Mesendoderm (in vitro differentiated cells): ENCODE data around the gene PKNOX2.

ENCODE experiments used
- DNase-seq: peaks from one replicate; pipeline ENCODE4 v3.0.0; 2013
- H2AK5ac ChIP-seq: 2 replicates; pipeline ENCODE4 v1.6.1; 2013; ENCODE audit warnings: low read length, inconsistent platforms
- H2BK120ac ChIP-seq: 2 replicates; pipeline ENCODE4 v1.6.1; 2013; ENCODE audit warnings: low read depth, mild to moderate bottlenecking, low read length, moderate library complexity, mixed read lengths
- H2BK15ac ChIP-seq: replicated peaks from 2 replicates; pipeline ENCODE4 v1.6.1; 2013; ENCODE audit warnings: low read depth, mild to moderate bottlenecking, moderate library complexity
- H2BK5ac ChIP-seq: 2 replicates; pipeline ENCODE4 v1.6.1; 2013; ENCODE audit warnings: low read length, inconsistent platforms
- H3K18ac ChIP-seq: 2 replicates; pipeline ENCODE4 v1.6.1; 2013; ENCODE audit warnings: mild to moderate bottlenecking, low read length, mixed read lengths
- H3K23ac ChIP-seq: one replicate; pipeline ENCODE4 v1.6.1; 2013; ENCODE audit warnings: low read length
- H3K27ac ChIP-seq: 2 replicates; pipeline ENCODE4 v1.5.1; 2013; ENCODE audit warnings: low read depth, mild to moderate bottlenecking, inconsistent platforms, low read length, moderate library complexity
- H3K27me3 ChIP-seq: 2 replicates; pipeline ENCODE4 v1.6.1; 2013; ENCODE audit warnings: low read length, control low read depth, mild to moderate bottlenecking, inconsistent platforms; ENCODE audit not compliant: insufficient read depth, poor library complexity
- H3K36me3 ChIP-seq: 2 replicates; pipeline ENCODE4 v1.6.1; 2013; ENCODE audit warnings: low read length, inconsistent platforms; ENCODE audit not compliant: control insufficient read depth, insufficient read depth
- H3K4ac ChIP-seq: one replicate; pipeline ENCODE4 v1.6.1; 2013; ENCODE audit warnings: low read depth, mild to moderate bottlenecking, low read length, moderate library complexity
- H3K4me1 ChIP-seq: 2 replicates; pipeline ENCODE4 v1.6.1; 2013; ENCODE audit warnings: low read depth, low read length, inconsistent platforms; ENCODE audit not compliant: control insufficient read depth
- H3K4me2 ChIP-seq: 2 replicates; pipeline ENCODE4 v1.6.1; 2013; ENCODE audit warnings: low read length
- H3K4me3 ChIP-seq: 2 replicates; pipeline ENCODE4 v1.5.1; 2013; ENCODE audit warnings: mild to moderate bottlenecking, low read length
- H3K56ac ChIP-seq: one replicate; pipeline ENCODE4 v1.6.1; 2013; ENCODE audit warnings: low read length
- H3K79me1 ChIP-seq: 2 replicates; pipeline ENCODE4 v1.6.1; 2013; ENCODE audit warnings: low read length, inconsistent platforms
- H3K79me2 ChIP-seq: 2 replicates; pipeline ENCODE4 v1.6.1; 2013; ENCODE audit warnings: mild to moderate bottlenecking, low read length; ENCODE audit not compliant: control insufficient read depth, insufficient read depth
- H3K9ac ChIP-seq: 2 replicates; pipeline ENCODE4 v1.6.1; 2013; ENCODE audit warnings: low read length, inconsistent platforms
- H4K5ac ChIP-seq: one replicate; pipeline ENCODE4 v1.6.1; 2013; ENCODE audit warnings: low read length
- H4K8ac ChIP-seq: one replicate; pipeline ENCODE4 v1.6.1; 2013; ENCODE audit warnings: low read depth, mild to moderate bottlenecking, control low read depth, low read length, moderate library complexity
- WGBS: extraction: QIAGEN DNeasy Blood & Tissue Kit; methylation state at CpG from one replicate; pipeline ENCODE4 v1.1.7; 2013; ENCODE audit warnings: low lambda C conversion rate, missing lambda C conversion rate; ENCODE audit not compliant: insufficient coverage; ENCODE audit errors: extremely low coverage; 5-methylcytosine and 5-hydroxymethylcytosine counted together

The PKNOX2 gene

DNA sequence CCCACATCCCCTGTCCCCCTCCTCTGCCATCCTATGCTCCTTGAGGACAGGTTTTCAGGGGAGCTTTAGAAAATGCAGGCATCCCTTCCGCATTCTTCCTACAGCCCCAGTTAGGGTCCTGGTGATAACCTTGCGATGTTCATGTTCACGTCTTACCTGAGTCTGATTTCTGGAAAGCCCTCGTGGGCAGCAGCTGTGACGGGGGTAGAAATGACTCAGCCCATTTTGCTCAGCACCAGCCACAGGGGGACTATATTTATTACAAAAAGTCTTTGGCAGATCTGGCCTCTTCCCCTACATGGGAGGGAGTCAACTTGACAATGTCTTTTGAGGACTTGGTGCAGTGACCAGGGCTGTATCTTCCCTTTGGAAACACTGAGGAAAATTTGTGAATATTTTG lies 12.3 kb downstream of the PKNOX2 start:
- Histone ChIP-seq H3K27ac (no peak overlapping the region), H3K36me3 (no peaks in the 10 kb centered on the region), H2BK120ac (no peak overlapping the region), H3K4me1 (no peaks in the 10 kb centered on the region), H3K4me2 (no peak overlapping the region), H3K18ac (no peak overlapping the region), H2BK5ac (no peak overlapping the region), H3K9ac (no peak overlapping the region), H3K56ac (no peak overlapping the region), H3K79me2 (no peaks in the 10 kb centered on the region), H3K4me3 (no peak overlapping the region), H4K8ac (no peak overlapping the region), H2AK5ac (no peak overlapping the region), H3K4ac (no peak overlapping the region), H3K79me1 (no peaks in the 10 kb centered on the region), H3K23ac (no peak overlapping the region), H2BK15ac (no peak overlapping the region), H3K27me3 (no peaks in the 10 kb centered on the region), H4K5ac (no peak overlapping the region)
- DNase-seq: no peak
- no CpG with 5 or more reads among the region's 5 CpGs for WGBS

DNA sequence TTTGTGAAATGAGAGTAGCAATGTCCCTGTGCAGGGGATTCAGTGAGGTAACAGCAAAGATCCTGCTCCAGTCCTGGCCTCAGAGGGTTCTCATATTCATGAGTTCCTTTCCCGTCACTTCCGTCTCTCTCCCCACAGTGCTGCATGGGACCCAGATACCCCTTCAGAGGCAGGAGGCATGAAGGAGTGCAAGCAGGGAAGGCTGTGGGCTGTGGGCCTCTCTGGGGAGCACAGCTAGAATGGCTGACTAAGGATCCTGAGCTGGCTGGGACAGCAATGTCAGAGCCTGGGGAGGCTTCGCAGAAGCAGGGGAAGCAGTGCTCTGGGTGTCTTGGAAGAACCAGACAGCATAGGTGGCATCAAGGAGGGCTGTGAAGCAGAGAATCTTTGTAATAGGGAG lies 13.0 kb downstream of the PKNOX2 start:
- Histone ChIP-seq H2BK120ac (no peak overlapping the region), H3K27me3 (no peaks in the 10 kb centered on the region), H3K36me3 (no peaks in the 10 kb centered on the region), H4K5ac (no peak overlapping the region), H3K79me2 (no peaks in the 10 kb centered on the region), H3K4me2 (no peak overlapping the region), H3K4me1 (no peaks in the 10 kb centered on the region), H3K79me1 (no peaks in the 10 kb centered on the region), H3K9ac (no peak overlapping the region), H2BK5ac (no peak overlapping the region), H3K18ac (no peak overlapping the region), H3K4me3 (no peak overlapping the region), H3K27ac (no peak overlapping the region), H3K4ac (no peak overlapping the region), H2BK15ac (no peak overlapping the region), H3K56ac (no peak overlapping the region), H3K23ac (no peak overlapping the region), H2AK5ac (no peak overlapping the region), H4K8ac (no peak overlapping the region)
- no CpG with 5 or more reads among the region's 3 CpGs for WGBS
- DNase-seq: no peak

DNA sequence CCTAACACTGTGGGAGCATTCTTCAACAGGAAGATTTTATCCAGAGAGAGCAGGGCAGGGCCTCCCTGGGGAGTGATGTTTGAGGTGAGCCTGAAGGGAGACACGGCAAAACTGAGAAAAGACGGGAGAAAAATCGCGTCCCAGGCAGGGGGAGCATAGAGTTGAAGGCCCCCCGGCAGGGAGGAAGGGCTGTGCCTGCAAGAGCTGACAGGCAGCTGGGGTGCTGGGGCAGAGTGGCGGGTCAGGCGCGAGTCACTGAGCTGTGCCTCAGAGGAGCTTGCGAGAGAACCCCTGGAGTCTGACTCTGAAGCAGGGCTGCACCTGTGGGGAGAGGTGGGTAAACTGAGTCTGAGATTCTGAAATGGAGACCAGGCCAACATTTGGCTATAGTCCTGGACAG lies 14.8 kb downstream of the PKNOX2 start:
- H3K79me1 ChIP-seq: no peaks in the 10 kb centered on the region
- H2AK5ac ChIP-seq: no peak overlapping the region
- H3K79me2 ChIP-seq: no peaks in the 10 kb centered on the region
- no peak for DNase-seq
- no peak overlapping the region for H4K8ac ChIP-seq
- H3K4me1 ChIP-seq: no peaks in the 10 kb centered on the region
- no peak overlapping the region for H3K4me3 ChIP-seq
- no peak overlapping the region for H3K23ac ChIP-seq
- no peak overlapping the region for H3K27ac ChIP-seq
- H4K5ac ChIP-seq: no peak overlapping the region
- H3K4ac ChIP-seq: no peak overlapping the region
- no peak overlapping the region for H2BK120ac ChIP-seq
- no peak overlapping the region for H3K18ac ChIP-seq
- H3K4me2 ChIP-seq: no peak overlapping the region
- no peak overlapping the region for H3K56ac ChIP-seq
- no peak overlapping the region for H2BK15ac ChIP-seq
- H3K27me3 ChIP-seq: no peaks in the 10 kb centered on the region
- WGBS: no CpG with 5 or more reads among the region's 9 CpGs
- H3K36me3 ChIP-seq: no peaks in the 10 kb centered on the region
- H2BK5ac ChIP-seq: no peak overlapping the region
- H3K9ac ChIP-seq: no peak overlapping the region

DNA sequence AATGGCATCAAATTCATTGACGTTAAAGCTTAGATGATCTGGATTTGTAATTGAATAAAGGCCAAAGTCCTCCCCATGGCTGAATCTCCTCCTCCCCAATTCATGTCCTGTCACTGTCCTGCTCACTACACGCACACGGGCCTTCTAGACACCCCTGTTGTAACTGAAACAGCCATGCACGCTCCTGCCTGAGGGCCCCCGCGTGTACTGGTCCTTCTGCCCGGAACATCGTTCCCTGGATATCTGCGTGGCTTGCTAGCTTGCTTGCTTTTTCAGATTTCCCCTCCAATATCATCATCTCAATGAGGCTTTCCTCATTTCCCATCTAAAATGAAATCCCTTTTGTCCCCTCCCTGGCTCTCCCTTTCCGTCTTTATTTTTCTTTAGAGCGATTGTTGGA lies 15.3 kb downstream of the PKNOX2 start:
- no CpG with 5 or more reads among the region's 11 CpGs for WGBS
- no peak overlapping the region for H3K18ac ChIP-seq
- H3K79me2 ChIP-seq: no peaks in the 10 kb centered on the region
- H2AK5ac ChIP-seq: no peak overlapping the region
- H3K23ac ChIP-seq: no peak overlapping the region
- no peaks in the 10 kb centered on the region for H3K27me3 ChIP-seq
- no peak overlapping the region for H3K27ac ChIP-seq
- H4K8ac ChIP-seq: no peak overlapping the region
- no peak overlapping the region for H3K9ac ChIP-seq
- no peak overlapping the region for H2BK120ac ChIP-seq
- no peak overlapping the region for H3K56ac ChIP-seq
- no peak overlapping the region for H2BK5ac ChIP-seq
- H3K79me1 ChIP-seq: no peaks in the 10 kb centered on the region
- H3K36me3 ChIP-seq: no peaks in the 10 kb centered on the region
- H4K5ac ChIP-seq: no peak overlapping the region
- no peak overlapping the region for H3K4ac ChIP-seq
- H3K4me2 ChIP-seq: no peak overlapping the region
- no peak overlapping the region for H3K4me3 ChIP-seq
- no peak overlapping the region for H2BK15ac ChIP-seq
- H3K4me1 ChIP-seq: no peaks in the 10 kb centered on the region
- no peak for DNase-seq

DNA sequence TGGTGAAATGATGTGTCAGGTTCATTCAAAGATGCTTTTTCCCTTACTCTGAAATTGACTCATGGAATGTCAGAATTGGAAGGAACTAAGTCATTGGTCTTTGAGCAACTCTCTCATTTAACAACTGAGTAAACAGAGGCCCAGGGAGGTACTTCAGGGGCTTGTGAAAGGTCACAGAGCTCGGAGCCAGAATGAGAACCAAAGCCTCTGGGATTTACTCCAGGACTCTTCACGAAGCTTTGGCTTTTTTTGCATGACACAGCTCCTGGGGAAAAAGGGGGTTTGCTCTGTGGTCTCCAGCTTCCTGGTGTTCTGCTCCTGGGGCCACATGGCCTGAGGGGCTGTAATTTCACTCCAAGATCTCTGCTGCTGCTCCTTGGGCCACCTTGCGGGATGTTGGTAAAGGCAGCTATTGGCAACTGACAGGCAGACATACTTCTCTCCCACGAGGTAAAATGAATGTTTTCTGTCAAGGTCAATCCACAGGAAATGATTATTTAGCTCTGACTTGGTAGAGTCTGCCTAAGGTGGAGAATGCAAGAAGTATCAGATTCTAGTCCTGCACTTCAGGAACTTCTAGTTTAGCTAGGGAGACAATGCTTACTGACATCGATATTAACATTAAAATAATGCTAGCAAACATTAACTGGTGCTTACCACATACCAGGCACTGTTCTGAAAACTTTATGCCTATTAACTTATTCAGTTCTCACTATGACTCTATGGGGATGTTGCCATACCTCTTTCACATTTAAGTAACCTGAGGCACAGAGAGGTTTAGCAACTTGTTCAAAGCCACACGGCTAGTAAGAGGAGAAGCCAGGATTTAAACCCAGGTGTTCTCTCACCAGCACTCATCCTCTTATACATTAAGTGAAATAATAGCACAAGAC lies 16.1 kb downstream of the PKNOX2 start:
- Histone ChIP-seq H3K79me2 (no peaks in the 10 kb centered on the region), H3K23ac (no peak overlapping the region), H3K4me1 (no peaks in the 10 kb centered on the region), H3K27ac (no peak overlapping the region), H3K4me2 (no peak overlapping the region), H4K8ac (no peak overlapping the region), H3K18ac (no peak overlapping the region), H4K5ac (no peak overlapping the region), H2BK120ac (no peak overlapping the region), H2BK5ac (no peak overlapping the region), H2AK5ac (no peak overlapping the region), H3K56ac (no peak overlapping the region), H3K4me3 (no peak overlapping the region), H2BK15ac (no peak overlapping the region), H3K79me1 (no peaks in the 10 kb centered on the region), H3K27me3 (no peaks in the 10 kb centered on the region), H3K4ac (no peak overlapping the region), H3K36me3 (no peaks in the 10 kb centered on the region), H3K9ac (no peak overlapping the region)
- DNase-seq: no peak
- WGBS: no CpG with 5 or more reads among the region's 6 CpGs

DNA sequence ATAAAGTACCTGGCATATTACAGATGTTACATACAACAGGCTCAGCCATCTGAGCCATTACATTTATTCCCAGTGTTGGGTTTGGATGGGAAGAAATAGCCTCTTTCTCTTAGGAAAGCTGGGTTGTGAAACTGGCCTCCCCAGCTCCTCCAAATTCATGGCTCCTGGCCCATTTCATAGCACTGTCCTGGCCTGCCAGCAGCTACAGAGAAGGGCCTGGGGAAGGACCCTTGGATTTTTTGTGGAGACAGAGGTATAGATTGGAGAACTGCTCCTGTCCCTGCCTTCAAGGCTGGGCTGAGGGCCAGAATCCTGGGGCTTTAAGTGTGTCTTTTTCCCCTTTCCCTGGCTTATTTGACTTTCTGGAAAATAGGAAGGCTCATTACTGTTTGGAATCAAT lies 18.0 kb downstream of the PKNOX2 start:
- no peaks in the 10 kb centered on the region for H3K4me1 ChIP-seq
- no peak overlapping the region for H2BK5ac ChIP-seq
- no peak overlapping the region for H4K5ac ChIP-seq
- H3K27me3 ChIP-seq: no peaks in the 10 kb centered on the region
- H3K4me3 ChIP-seq: no peak overlapping the region
- H3K27ac ChIP-seq: no peak overlapping the region
- no peak overlapping the region for H2BK15ac ChIP-seq
- H3K9ac ChIP-seq: no peak overlapping the region
- H3K56ac ChIP-seq: no peak overlapping the region
- H3K23ac ChIP-seq: no peak overlapping the region
- no peak overlapping the region for H2AK5ac ChIP-seq
- H2BK120ac ChIP-seq: no peak overlapping the region
- DNase-seq: no peak
- H3K79me2 ChIP-seq: no peaks in the 10 kb centered on the region
- no peak overlapping the region for H3K18ac ChIP-seq
- no peak overlapping the region for H3K4ac ChIP-seq
- no peak overlapping the region for H4K8ac ChIP-seq
- no peaks in the 10 kb centered on the region for H3K36me3 ChIP-seq
- H3K4me2 ChIP-seq: no peak overlapping the region
- no peaks in the 10 kb centered on the region for H3K79me1 ChIP-seq
